DOHH2 (cell line): ENCODE measurements around the gene C3orf52.

Experiments used
- CTCF ChIP-seq: fragments of 200-600 bp; sonication (generic); IDR thresholded peaks from one replicate; pipeline ENCODE4 v1.5.1; 2014; ENCODE audit warnings: antibody characterized with exemption, mild to moderate bottlenecking, low read depth, low read length; ENCODE audit not compliant: poor library complexity, severe bottlenecking
- EZH2phosphoT487 ChIP-seq: fragments of 200-600 bp; sonication (generic); IDR thresholded peaks from 2 replicates; pipeline ENCODE4 v1.6.1; 2017; ENCODE audit warnings: borderline replicate concordance, mild to moderate bottlenecking, antibody characterized with exemption, low read length, moderate library complexity, mixed read lengths

- TF ChIP-seq CTCF (no peak), EZH2phosphoT487 (no peak)
Measured at GRCh38 chr3:112143251-112143650, 57.1 kb downstream of the C3orf52 start.
